Prostate gland (tissue), 2 donors: ENCODE results near the gene PXN.

ENCODE experiments used
- POLR2AphosphoS5 ChIP-seq: sonication (generic); formaldehyde crosslinking; IDR thresholded peaks from one replicate; pipeline ENCODE4 v1.6.1; 2017; ENCODE audit warnings: antibody characterized with exemption
- TF ChIP-seq, protein P1 (sequence below), 4 experiments: fragments of 200-600 bp in 2 of 4; fragments of 450-650 bp in 2 of 4; sonication (generic) in 2 of 4; IDR thresholded peaks; 1 replicate in 3 of 4; 2 replicates in 1 of 4; pipeline ENCODE4 v1.5.1; 2016 to 2019; ENCODE audit warnings: antibody characterized with exemption in 4 of 4, mild to moderate bottlenecking in 2 of 4, moderate library complexity in 2 of 4

DNA sequence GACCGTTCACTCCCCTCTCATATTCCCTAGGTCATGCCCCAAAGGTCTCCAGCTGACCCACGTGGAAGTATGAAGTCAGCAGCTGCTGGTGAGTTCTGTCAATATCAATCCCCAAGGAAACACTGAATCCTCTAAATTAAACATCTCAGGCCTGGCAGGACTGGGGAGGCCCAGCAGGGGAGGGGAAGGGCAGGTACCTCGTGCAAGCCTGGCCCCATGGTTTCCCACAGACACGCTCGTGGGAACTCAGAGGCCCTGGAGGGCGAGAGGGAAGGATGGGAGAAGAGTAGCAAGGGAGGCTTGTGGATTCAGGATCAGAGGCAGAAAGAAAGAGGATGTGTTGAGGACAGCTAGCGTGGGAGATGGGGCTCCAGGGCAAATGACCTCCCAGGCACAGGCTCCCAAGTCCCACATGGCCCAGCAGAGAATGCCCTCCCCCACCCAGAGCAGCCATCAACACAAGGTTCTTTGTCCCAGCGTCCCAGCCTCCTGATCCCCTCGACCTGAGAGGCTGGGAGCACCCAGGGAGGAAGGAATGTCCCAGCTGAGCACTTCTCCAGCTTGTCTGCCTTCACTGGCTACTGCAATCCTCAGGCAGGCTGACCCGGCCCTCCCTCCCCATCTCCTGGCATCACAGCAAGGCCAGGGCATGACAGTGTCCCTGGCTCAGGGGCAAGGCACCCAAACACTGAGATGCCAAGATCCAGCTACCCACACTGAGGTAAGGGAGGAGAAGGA, 44.5 kb downstream of the PXN start:
- TF ChIP-seq, protein P1, sequence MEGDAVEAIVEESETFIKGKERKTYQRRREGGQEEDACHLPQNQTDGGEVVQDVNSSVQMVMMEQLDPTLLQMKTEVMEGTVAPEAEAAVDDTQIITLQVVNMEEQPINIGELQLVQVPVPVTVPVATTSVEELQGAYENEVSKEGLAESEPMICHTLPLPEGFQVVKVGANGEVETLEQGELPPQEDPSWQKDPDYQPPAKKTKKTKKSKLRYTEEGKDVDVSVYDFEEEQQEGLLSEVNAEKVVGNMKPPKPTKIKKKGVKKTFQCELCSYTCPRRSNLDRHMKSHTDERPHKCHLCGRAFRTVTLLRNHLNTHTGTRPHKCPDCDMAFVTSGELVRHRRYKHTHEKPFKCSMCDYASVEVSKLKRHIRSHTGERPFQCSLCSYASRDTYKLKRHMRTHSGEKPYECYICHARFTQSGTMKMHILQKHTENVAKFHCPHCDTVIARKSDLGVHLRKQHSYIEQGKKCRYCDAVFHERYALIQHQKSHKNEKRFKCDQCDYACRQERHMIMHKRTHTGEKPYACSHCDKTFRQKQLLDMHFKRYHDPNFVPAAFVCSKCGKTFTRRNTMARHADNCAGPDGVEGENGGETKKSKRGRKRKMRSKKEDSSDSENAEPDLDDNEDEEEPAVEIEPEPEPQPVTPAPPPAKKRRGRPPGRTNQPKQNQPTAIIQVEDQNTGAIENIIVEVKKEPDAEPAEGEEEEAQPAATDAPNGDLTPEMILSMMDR (IDR thresholded peaks at IDR 0.05) = no peak
- TF ChIP-seq POLR2AphosphoS5 = no peak
